NCI-H1417 (cell line): Measurements from ENCODE around the gene GPR55.

Experiments
- DNase-seq, 3 experiments: peaks; one replicate each; lab custom pipeline; 2025; lab: John Stamatoyannopoulos, UW

The GPR55 gene

GRCh38 chr2:230934231-230935129 is 9.4 kb upstream of the GPR55 start:
- DNase-seq = no peak

- no peak for DNase-seq
These were observed 8.6 kb upstream of the GPR55 start for GRCh38 chr2:230933521-230934180.

DNA sequence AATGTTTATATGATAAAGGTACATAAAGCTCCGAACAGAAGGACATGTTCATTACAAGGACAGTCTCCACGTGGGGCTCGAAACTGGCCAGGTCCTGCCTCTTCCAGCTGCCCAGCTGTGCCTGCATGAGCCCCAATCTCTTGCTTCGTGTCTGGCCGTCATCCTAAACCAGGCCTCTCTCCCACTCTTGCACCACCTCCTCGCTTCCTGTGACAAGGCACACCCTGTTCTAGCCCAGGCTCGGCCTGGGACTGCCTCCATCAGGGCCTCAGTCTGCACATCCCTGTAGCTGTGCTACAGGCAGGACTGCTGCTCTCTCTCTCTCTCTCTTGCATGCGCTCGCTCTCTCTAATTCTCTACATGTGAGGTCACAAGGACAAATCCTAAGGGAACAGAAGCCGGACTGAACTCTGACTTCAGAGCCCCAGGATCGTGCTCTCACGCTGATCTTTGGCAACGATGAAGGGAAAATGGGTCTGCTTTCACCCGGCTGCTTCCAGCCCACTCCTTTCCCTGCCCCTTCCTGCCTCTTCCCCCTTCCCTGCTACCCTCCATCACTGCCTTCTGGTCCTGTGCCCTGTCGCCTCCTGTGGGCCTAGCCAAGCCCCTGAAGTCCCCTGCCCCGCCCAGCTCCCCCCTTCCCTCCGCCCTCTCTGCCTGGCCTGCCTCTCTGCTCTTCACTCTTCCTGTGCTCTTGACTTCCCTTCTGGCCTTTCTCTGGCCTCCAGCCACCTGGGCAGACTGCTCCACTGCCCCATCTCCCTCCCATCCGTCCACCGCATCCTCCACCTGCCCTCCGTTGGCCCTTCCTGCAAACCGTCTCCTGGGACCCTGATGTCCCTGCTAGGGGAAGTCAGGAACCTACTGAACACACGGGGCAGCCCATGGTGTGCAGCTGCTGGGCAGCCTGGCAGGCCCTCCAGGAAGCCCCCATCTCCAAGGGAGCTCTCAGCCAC is 7.8 kb upstream of the GPR55 start:
- DNase-seq = no peak

GRCh38 chr2:230931556-230932231 is 6.7 kb upstream of the GPR55 start:
- DNase-seq = no peak

- peak in 1 of 3 experiments; percentile 7 for DNase-seq
These were observed 6.0 kb upstream of the GPR55 start for GRCh38 chr2:230930928-230931555.

DNA sequence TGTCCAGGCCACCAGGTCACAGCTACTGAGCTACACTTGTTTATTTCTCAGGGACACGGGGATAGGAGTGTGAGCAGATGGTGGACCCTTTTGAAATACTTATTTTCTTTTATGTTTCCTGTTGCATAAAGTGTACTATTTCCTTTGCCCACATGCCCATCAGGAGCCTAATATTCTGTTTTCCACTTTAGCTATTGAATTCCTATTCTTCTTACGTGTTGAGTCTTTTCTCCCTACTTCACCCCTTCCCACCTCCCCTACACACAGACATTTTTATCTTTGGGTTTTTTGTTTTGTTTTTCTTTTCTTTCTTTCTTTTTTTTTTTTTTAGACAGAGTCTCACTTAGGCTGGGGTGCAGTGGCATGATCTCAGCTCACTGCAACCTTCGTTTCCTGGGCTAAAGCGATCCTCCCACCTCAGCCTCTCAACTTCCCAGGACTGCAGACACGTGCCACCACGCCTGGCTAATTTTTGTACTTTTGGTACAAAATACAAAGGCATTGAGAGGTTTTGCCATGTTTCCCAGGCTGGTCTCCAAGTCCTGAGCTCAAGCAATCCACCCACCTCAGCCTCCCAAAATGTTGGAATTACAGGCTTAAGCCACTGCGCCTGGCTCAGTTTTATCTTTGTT is 5.2 kb upstream of the GPR55 start:
- no peak for DNase-seq

DNA sequence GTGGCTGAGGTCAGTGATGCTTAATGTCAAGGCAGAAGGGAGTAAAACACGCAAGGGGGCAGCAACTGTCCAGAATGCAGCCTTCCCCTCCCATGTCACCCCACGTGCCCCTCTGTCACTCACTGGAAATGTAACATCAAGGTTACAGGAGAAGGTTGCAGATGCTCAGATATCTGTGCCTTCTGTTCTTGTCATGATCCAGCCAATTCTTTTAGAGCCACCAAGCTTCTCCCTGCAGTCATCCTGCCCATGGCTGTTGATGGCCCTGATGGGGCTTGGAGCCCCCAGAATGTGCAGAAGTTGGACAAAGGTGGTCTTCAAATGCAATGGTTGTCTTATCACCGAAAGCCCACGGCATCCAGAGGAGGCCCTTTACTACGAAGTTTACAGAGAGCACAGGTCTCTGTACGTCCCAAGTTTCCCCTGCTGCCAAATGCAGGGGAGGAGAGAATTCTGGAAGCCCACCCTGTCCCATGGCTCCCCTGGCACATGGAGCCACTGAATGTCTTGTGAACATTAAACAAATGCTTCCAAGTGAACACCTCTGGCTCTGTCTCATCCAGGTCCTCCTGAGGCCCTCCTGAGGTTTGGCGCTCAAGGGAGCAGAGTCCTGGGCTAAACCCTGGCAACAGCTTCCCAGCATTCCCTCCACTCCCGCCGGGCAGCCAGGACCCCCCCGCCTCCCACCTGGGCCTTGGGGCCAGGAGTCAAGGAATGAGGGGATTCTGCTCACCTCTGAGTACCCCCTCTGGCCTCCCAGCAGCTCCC is 4.5 kb upstream of the GPR55 start:
- DNase-seq = no peak

GRCh38 chr2:230928701-230929380 is 3.8 kb upstream of the GPR55 start:
- DNase-seq = no peak

DNA sequence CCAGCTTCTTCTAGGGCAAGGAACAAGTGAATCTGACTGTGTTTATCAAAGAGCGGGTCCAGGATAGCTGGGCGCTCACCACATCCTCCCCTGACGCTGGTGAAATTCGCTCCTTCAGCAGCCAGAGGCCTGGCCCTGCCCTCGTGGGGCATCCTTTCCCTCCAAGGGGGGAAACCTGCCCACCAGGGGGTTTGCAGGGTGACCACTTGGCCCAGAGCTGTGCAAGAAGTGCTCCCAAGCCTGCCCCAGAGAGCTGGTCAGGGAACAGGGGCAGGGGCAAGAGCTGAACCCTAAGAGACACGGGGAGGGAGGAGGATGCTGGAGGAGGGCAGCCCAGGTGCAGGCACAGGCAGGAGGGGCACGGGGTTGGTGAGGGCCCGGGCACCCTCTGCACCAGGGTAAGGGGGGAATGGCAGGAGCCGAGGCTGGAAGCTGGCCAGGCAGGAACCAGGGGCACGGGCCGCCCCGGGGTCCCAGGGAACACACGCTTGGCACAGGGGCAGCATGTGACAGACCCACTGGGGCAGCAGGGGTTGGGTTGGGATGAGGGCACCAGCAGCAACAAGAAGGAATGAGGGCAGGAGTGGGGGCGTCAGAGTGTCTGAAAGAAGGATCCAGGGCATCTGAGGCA is 2.8 kb upstream of the GPR55 start:
- no peak for DNase-seq

GRCh38 chr2:230925879-230926765 is 1.1 kb upstream of the GPR55 start:
- DNase-seq = no peak

GRCh38 chr2:230925443-230925878 is 419 bp upstream of the GPR55 start:
- no peak for DNase-seq

DNA sequence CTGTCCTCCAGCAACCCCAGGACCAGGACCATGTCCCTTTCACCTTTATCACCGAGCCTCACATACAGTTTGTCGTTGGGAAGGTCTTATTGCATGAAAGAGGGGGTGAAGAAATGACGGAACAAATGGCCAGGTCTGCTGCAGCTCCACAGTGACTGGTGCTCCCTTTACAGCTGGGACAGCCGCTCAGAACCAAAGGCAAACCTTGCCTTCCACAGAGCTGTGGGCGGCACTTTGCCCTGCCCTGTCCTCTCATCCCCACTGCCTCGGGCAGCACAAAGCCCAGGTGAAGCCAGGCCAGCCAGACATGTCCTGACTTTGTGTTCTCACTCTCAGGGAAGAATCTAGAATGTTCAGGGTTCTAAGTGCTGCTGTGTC is 961 bp downstream of the GPR55 start:
- DNase-seq = no peak

- no peak for DNase-seq
These were observed 1.9 kb downstream of the GPR55 start for GRCh38 chr2:230922951-230923717.

- peak in 1 of 3 experiments; percentile 8 for DNase-seq
These were observed 3.0 kb downstream of the GPR55 start for GRCh38 chr2:230921806-230922595.

DNA sequence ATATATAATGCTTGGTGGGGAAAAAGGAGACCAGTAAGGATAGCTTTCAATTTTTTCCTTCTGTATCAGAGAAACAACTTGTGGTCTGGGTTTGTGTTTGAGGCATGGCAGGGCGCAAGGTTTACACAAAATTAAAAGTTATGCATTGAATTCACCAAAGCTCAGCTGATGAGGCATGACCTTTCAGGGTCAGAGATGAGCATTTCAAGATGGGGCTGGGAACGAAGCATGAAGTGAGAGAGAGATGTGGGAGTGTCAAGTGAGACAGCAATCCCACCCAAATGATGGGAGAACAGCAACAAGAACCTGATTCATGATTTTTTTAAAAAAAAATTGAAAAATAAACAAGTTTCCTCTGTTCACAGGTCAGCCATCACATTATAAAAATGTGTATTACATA is 4.9 kb downstream of the GPR55 start:
- no peak for DNase-seq

- DNase-seq = no peak
These were observed 5.4 kb downstream of the GPR55 start for GRCh38 chr2:230919681-230920080.
